ENCODE data around the gene TTC33.

DNA sequence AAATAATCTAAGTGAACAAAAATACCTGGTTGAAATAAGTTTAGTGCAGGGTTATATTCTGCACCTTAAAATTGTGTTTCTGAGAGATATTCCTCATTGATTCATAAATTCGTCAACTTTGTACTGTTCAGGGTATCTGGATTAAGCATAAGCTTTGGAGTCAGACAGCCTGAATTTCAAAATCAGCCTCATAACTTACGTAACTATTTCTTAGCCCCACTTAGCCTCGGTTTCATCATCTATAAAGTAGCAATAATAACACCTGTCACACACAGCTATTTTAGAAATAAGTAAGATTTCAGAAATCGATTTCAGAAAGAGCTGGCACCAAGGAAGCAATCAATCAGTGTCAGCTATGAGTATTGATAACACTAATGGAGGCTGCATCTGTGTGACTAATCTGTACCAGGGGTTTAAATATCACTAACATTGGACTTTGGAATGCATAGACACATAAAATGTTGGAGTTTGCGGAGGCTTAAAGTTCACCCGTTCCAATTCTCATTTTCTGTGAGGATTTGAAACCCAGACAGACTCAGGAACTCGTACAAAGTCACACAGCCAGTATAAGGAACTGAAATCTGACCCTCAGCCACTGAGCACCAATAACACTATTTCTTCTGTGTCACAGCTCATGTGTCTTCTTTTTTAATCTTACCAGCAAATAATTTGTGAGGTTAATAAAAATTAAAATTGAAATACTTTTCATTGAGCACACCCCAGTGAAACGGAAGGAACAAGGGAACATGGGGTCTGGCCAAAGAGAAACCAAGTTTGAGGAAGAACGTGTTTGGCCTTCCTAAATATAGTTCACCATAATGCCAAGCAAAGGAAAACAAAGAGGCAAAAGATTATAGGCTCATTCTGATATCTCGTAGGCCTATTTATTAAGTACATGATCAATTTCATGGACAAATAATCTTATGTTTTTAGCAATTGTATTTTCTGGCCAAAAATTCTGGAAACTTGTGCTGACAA is 270.5 kb downstream of the TTC33 start:
- TF ChIP-seq, protein P1, sequence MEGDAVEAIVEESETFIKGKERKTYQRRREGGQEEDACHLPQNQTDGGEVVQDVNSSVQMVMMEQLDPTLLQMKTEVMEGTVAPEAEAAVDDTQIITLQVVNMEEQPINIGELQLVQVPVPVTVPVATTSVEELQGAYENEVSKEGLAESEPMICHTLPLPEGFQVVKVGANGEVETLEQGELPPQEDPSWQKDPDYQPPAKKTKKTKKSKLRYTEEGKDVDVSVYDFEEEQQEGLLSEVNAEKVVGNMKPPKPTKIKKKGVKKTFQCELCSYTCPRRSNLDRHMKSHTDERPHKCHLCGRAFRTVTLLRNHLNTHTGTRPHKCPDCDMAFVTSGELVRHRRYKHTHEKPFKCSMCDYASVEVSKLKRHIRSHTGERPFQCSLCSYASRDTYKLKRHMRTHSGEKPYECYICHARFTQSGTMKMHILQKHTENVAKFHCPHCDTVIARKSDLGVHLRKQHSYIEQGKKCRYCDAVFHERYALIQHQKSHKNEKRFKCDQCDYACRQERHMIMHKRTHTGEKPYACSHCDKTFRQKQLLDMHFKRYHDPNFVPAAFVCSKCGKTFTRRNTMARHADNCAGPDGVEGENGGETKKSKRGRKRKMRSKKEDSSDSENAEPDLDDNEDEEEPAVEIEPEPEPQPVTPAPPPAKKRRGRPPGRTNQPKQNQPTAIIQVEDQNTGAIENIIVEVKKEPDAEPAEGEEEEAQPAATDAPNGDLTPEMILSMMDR (IDR thresholded peaks at IDR 0.05; ENCODE audit: insufficient read depth, low read length, poor library complexity, severe bottlenecking) = no peak
- no peak for TF ChIP-seq EZH2phosphoT487 (conservative IDR thresholded peaks at IDR 0.05; ENCODE audit: low read length)

Measured in SU-DHL-6 (cell line).